ENCODE measurements around the gene ABCB8. TPM values are rescaled to one million over a fixed set of nuclear protein-coding genes. Genes with fewer than 3 reads are reported as not detected.

Gene ABCB8
- total RNA-seq, 2 donors from 2014 or later: 47.7 to 60.1 TPM

- ATAC-seq: no peak
- no peaks in the 10 kb centered on the region for H3K27me3 Mint-ChIP-seq
- peak overlapping the region; percentile 96 for H3K4me3 Mint-ChIP-seq
- H3K4me1 Mint-ChIP-seq: peaks cover 29% of the 10 kb centered on the region
- peak overlapping the region; percentile 53 for H3K27ac Mint-ChIP-seq
- no peak for DNase-seq
- H3K36me3 Mint-ChIP-seq (ENCODE audit: low read depth): peaks cover 3% of the 10 kb centered on the region
- H3K9me3 ChIP-seq (ENCODE audit: control insufficient read depth, low read length, poor library complexity, severe bottlenecking): no peaks in the 10 kb centered on the region
Measured at GRCh38 chr7:151061213-151062110, 33.2 kb downstream of the ABCB8 start.

GRCh38 chr7:151062111-151062398, 33.8 kb downstream of the ABCB8 start:
- no peak for DNase-seq
- H3K9me3 ChIP-seq (ENCODE audit: control insufficient read depth, low read length, poor library complexity, severe bottlenecking): no peaks in the 10 kb centered on the region
- Mint-ChIP-seq H3K4me3 (peak overlapping the region; percentile 96), H3K36me3 (ENCODE audit: low read depth) (peaks cover 3% of the 10 kb centered on the region), H3K4me1 (peaks cover 29% of the 10 kb centered on the region), H3K27me3 (no peaks in the 10 kb centered on the region), H3K27ac (no peak overlapping the region)
- no peak for ATAC-seq

GRCh38 chr7:151062399-151063211, 34.4 kb downstream of the ABCB8 start:
- ATAC-seq (no peak), DNase-seq (no peak)
- Mint-ChIP-seq H3K4me1 (peaks cover 23% of the 10 kb centered on the region), H3K4me3 (no peak overlapping the region), H3K27ac (no peak overlapping the region), H3K36me3 (ENCODE audit: low read depth) (peaks cover 3% of the 10 kb centered on the region), H3K27me3 (no peaks in the 10 kb centered on the region)
- no peaks in the 10 kb centered on the region for H3K9me3 ChIP-seq (ENCODE audit: control insufficient read depth, low read length, poor library complexity, severe bottlenecking)

GRCh38 chr7:151063212-151063561, 34.9 kb downstream of the ABCB8 start:
- DNase-seq (no peak), ATAC-seq (no peak)
- H3K36me3 Mint-ChIP-seq (ENCODE audit: low read depth): peaks cover 3% of the 10 kb centered on the region
- no peaks in the 10 kb centered on the region for H3K27me3 Mint-ChIP-seq
- H3K27ac Mint-ChIP-seq: no peak overlapping the region
- H3K9me3 ChIP-seq (ENCODE audit: control insufficient read depth, low read length, poor library complexity, severe bottlenecking): no peaks in the 10 kb centered on the region
- H3K4me3 Mint-ChIP-seq: no peak overlapping the region
- peaks cover 21% of the 10 kb centered on the region for H3K4me1 Mint-ChIP-seq

- H3K9me3 ChIP-seq (ENCODE audit: control insufficient read depth, low read length, poor library complexity, severe bottlenecking): no peaks in the 10 kb centered on the region
- DNase-seq (no peak), ATAC-seq (no peak)
- H3K27ac Mint-ChIP-seq: no peak overlapping the region
- H3K4me3 Mint-ChIP-seq: no peak overlapping the region
- H3K27me3 Mint-ChIP-seq: no peaks in the 10 kb centered on the region
- peaks cover 15% of the 10 kb centered on the region for H3K4me1 Mint-ChIP-seq
- peaks cover 3% of the 10 kb centered on the region for H3K36me3 Mint-ChIP-seq (ENCODE audit: low read depth)
Measured at GRCh38 chr7:151064454-151064853, 36.2 kb downstream of the ABCB8 start.

- H3K27me3 Mint-ChIP-seq: no peaks in the 10 kb centered on the region
- peaks cover 15% of the 10 kb centered on the region for H3K4me1 Mint-ChIP-seq
- no peak for DNase-seq
- no peaks in the 10 kb centered on the region for H3K9me3 ChIP-seq (ENCODE audit: control insufficient read depth, low read length, poor library complexity, severe bottlenecking)
- peaks cover 3% of the 10 kb centered on the region for H3K36me3 Mint-ChIP-seq (ENCODE audit: low read depth)
- no peak overlapping the region for H3K4me3 Mint-ChIP-seq
- H3K27ac Mint-ChIP-seq: no peak overlapping the region
- ATAC-seq: no peak
Measured at GRCh38 chr7:151064993-151065392, 36.7 kb downstream of the ABCB8 start.

GRCh38 chr7:151065516-151065915, 37.3 kb downstream of the ABCB8 start:
- H3K27me3 Mint-ChIP-seq: no peaks in the 10 kb centered on the region
- H3K4me1 Mint-ChIP-seq: peaks cover 15% of the 10 kb centered on the region
- peaks cover 3% of the 10 kb centered on the region for H3K36me3 Mint-ChIP-seq (ENCODE audit: low read depth)
- DNase-seq (no peak), ATAC-seq (no peak)
- H3K27ac Mint-ChIP-seq: no peak overlapping the region
- peak overlapping the region; percentile 21 for H3K4me3 Mint-ChIP-seq
- H3K9me3 ChIP-seq (ENCODE audit: control insufficient read depth, low read length, poor library complexity, severe bottlenecking): no peaks in the 10 kb centered on the region

- peaks cover 3% of the 10 kb centered on the region for H3K36me3 Mint-ChIP-seq (ENCODE audit: low read depth)
- no peaks in the 10 kb centered on the region for H3K9me3 ChIP-seq (ENCODE audit: control insufficient read depth, low read length, poor library complexity, severe bottlenecking)
- H3K27ac Mint-ChIP-seq: no peak overlapping the region
- no peaks in the 10 kb centered on the region for H3K27me3 Mint-ChIP-seq
- H3K4me1 Mint-ChIP-seq: peaks cover 11% of the 10 kb centered on the region
- no peak overlapping the region for H3K4me3 Mint-ChIP-seq
- DNase-seq: no peak
- no peak for ATAC-seq
Measured at GRCh38 chr7:151066273-151066974, 38.2 kb downstream of the ABCB8 start.

- Mint-ChIP-seq H3K27ac (no peak overlapping the region), H3K27me3 (no peaks in the 10 kb centered on the region), H3K36me3 (ENCODE audit: low read depth) (peaks cover 3% of the 10 kb centered on the region), H3K4me1 (peaks cover 5% of the 10 kb centered on the region), H3K4me3 (no peak overlapping the region)
- no peaks in the 10 kb centered on the region for H3K9me3 ChIP-seq (ENCODE audit: control insufficient read depth, low read length, poor library complexity, severe bottlenecking)
- ATAC-seq: no peak
- DNase-seq: no peak
Measured at GRCh38 chr7:151068069-151068773, 40.0 kb downstream of the ABCB8 start.

- Mint-ChIP-seq H3K27me3 (no peaks in the 10 kb centered on the region), H3K4me1 (peaks cover 5% of the 10 kb centered on the region), H3K27ac (no peak overlapping the region), H3K36me3 (ENCODE audit: low read depth) (peaks cover 3% of the 10 kb centered on the region), H3K4me3 (no peak overlapping the region)
- no peak for ATAC-seq
- DNase-seq: no peak
- no peaks in the 10 kb centered on the region for H3K9me3 ChIP-seq (ENCODE audit: control insufficient read depth, low read length, poor library complexity, severe bottlenecking)
Measured at GRCh38 chr7:151069841-151070573, 41.8 kb downstream of the ABCB8 start.

- H3K4me1 Mint-ChIP-seq: peaks cover 4% of the 10 kb centered on the region
- H3K4me3 Mint-ChIP-seq: no peak overlapping the region
- ATAC-seq (no peak), DNase-seq (no peak)
- H3K9me3 ChIP-seq (ENCODE audit: control insufficient read depth, low read length, poor library complexity, severe bottlenecking): no peaks in the 10 kb centered on the region
- no peaks in the 10 kb centered on the region for H3K36me3 Mint-ChIP-seq (ENCODE audit: low read depth)
- no peak overlapping the region for H3K27ac Mint-ChIP-seq
- H3K27me3 Mint-ChIP-seq: no peaks in the 10 kb centered on the region
Measured at GRCh38 chr7:151070574-151070960, 42.3 kb downstream of the ABCB8 start.

GRCh38 chr7:151071032-151071866, 43.0 kb downstream of the ABCB8 start:
- Mint-ChIP-seq H3K4me1 (peaks cover 4% of the 10 kb centered on the region), H3K36me3 (ENCODE audit: low read depth) (no peaks in the 10 kb centered on the region), H3K27me3 (no peaks in the 10 kb centered on the region), H3K27ac (no peak overlapping the region), H3K4me3 (no peak overlapping the region)
- no peak for ATAC-seq
- H3K9me3 ChIP-seq (ENCODE audit: control insufficient read depth, low read length, poor library complexity, severe bottlenecking): no peaks in the 10 kb centered on the region
- no peak for DNase-seq
